ENCODE measurements around the gene HIBADH.

HIBADH gene

GRCh38 chr7:27615420-27616185 is 47.1 kb downstream of the HIBADH start:
- H3K27me3 Mint-ChIP-seq = no peaks in the 10 kb centered on the region
- DNase-seq = no peak
- no peaks in the 10 kb centered on the region for H3K4me1 Mint-ChIP-seq (ENCODE audit: low read depth in 2 of 2)
- H3K36me3 Mint-ChIP-seq (ENCODE audit: insufficient read depth) = no peaks in the 10 kb centered on the region
- H3K27ac Mint-ChIP-seq = no peak overlapping the region
- no peak for ATAC-seq (replicated peaks)
- peaks cover 2 to 4% of the 10 kb centered on the region in 2 donors for H3K9me3 Mint-ChIP-seq
- no peak overlapping the region for H3K4me3 Mint-ChIP-seq

DNA sequence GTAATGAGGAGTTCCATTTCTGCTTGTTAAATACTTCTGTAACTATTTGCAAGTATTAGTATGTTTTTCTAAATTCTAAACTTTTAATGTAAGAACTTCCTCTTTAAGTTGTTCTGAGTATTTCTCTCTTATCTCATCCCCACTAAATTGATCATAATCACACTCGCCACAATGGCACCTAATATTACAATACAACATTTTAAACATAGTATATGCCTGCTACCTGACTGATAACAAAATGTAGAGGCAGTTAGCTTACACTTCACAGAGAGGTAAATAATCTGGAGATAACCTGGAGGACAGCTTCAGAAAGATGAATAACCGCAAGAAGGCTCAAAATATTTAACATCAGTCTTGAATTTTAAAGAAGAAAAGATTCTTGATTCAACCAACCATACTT is 48.6 kb downstream of the HIBADH start:
- ATAC-seq (replicated peaks) (no peak), DNase-seq (no peak)
- no peaks in the 10 kb centered on the region for H3K27me3 Mint-ChIP-seq
- no peak overlapping the region for H3K27ac Mint-ChIP-seq
- no peaks in the 10 kb centered on the region for H3K9me3 Mint-ChIP-seq
- H3K36me3 Mint-ChIP-seq (ENCODE audit: insufficient read depth) = no peaks in the 10 kb centered on the region
- no peak overlapping the region for H3K4me3 Mint-ChIP-seq
- H3K4me1 Mint-ChIP-seq (ENCODE audit: low read depth in 2 of 2) = peaks cover 0 to 4% of the 10 kb centered on the region in 2 donors

GRCh38 chr7:27611059-27611458 is 51.6 kb downstream of the HIBADH start:
- Mint-ChIP-seq H3K27ac (no peak overlapping the region), H3K4me3 (no peak overlapping the region), H3K27me3 (no peaks in the 10 kb centered on the region), H3K36me3 (ENCODE audit: insufficient read depth) (peaks cover 3% of the 10 kb centered on the region), H3K9me3 (no peaks in the 10 kb centered on the region), H3K4me1 (ENCODE audit: low read depth in 2 of 2) (peaks cover 0 to 4% of the 10 kb centered on the region in 2 donors)
- no peak for DNase-seq
- no peak for ATAC-seq (replicated peaks)

- Mint-ChIP-seq H3K4me3 (no peak overlapping the region), H3K4me1 (ENCODE audit: low read depth in 2 of 2) (peaks cover 0 to 4% of the 10 kb centered on the region in 2 donors), H3K36me3 (ENCODE audit: insufficient read depth) (peaks cover 3% of the 10 kb centered on the region), H3K27me3 (no peaks in the 10 kb centered on the region), H3K27ac (no peak overlapping the region), H3K9me3 (no peaks in the 10 kb centered on the region)
- no peak for ATAC-seq (replicated peaks)
- no peak for DNase-seq
Observed at GRCh38 chr7:27608776-27609495, 53.7 kb downstream of the HIBADH start.

- peaks cover 3% of the 10 kb centered on the region for H3K36me3 Mint-ChIP-seq (ENCODE audit: insufficient read depth)
- H3K27ac Mint-ChIP-seq = no peak overlapping the region
- DNase-seq (no peak), ATAC-seq (replicated peaks) (no peak)
- peaks cover 0 to 4% of the 10 kb centered on the region in 2 donors for H3K4me1 Mint-ChIP-seq (ENCODE audit: low read depth in 2 of 2)
- no peaks in the 10 kb centered on the region for H3K27me3 Mint-ChIP-seq
- H3K9me3 Mint-ChIP-seq = no peaks in the 10 kb centered on the region
- H3K4me3 Mint-ChIP-seq = no peak overlapping the region
Observed at GRCh38 chr7:27607210-27607606, 55.5 kb downstream of the HIBADH start.

DNA sequence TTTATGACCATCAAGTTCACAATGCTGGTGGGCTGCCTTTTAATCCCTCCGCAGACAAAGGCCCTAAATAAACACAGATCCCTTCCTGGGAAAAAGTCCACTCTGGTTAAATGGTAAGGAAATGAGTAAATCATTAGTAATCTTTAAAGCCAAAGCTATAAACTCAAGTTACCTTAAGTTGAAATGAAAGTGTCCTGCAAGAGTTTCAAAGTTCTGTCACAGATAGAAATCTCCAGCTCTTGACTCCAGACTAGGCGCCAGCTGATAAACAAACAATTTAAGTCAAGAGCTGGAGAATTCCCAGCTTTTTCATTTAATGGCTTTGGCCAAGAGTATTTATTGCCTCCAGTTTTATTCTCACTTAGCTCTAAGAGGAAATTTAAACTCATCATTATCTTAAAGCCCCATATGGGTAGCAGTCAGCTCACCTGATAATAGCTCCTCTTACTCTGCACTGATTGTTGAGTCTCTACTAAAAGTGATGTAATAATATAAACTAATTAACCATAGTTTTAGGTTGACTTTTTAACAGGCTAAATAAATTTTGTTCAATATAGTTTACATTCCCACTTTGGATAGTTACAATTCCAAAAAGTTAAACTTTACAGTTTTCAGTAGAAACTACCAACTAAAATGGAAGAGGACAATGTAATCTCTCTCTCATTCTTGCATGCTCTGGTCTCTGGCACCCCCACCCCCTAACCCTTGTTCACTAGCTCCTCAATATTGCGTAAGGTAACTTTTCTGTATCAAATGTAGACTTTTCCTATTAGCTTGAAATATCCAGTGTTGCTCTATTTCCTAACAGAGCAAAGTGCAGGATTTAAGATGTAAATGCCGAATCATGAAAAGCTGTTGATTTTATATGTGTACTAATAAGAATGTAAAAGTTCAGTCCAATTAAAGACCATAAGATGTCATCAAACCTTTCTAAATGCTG is 56.1 kb downstream of the HIBADH start:
- Mint-ChIP-seq H3K27ac (no peak overlapping the region), H3K9me3 (no peaks in the 10 kb centered on the region), H3K27me3 (no peaks in the 10 kb centered on the region), H3K4me3 (no peak overlapping the region), H3K36me3 (ENCODE audit: insufficient read depth) (peaks cover 3% of the 10 kb centered on the region), H3K4me1 (ENCODE audit: low read depth in 2 of 2) (peaks cover 0 to 4% of the 10 kb centered on the region in 2 donors)
- DNase-seq = no peak
- ATAC-seq (replicated peaks) = no peak

- Mint-ChIP-seq H3K4me3 (no peak overlapping the region), H3K4me1 (ENCODE audit: low read depth in 2 of 2) (peaks cover 0 to 4% of the 10 kb centered on the region in 2 donors), H3K9me3 (no peaks in the 10 kb centered on the region), H3K36me3 (ENCODE audit: insufficient read depth) (peaks cover 3% of the 10 kb centered on the region), H3K27ac (no peak overlapping the region), H3K27me3 (no peaks in the 10 kb centered on the region)
- no peak for ATAC-seq (replicated peaks)
- no peak for DNase-seq
Observed at GRCh38 chr7:27605689-27606269, 56.9 kb downstream of the HIBADH start.

- Mint-ChIP-seq H3K9me3 (no peaks in the 10 kb centered on the region), H3K4me3 (no peak overlapping the region), H3K36me3 (ENCODE audit: insufficient read depth) (peaks cover 3% of the 10 kb centered on the region)
Observed at GRCh38 chr7:27605283-27605682, 57.4 kb downstream of the HIBADH start.

DNA sequence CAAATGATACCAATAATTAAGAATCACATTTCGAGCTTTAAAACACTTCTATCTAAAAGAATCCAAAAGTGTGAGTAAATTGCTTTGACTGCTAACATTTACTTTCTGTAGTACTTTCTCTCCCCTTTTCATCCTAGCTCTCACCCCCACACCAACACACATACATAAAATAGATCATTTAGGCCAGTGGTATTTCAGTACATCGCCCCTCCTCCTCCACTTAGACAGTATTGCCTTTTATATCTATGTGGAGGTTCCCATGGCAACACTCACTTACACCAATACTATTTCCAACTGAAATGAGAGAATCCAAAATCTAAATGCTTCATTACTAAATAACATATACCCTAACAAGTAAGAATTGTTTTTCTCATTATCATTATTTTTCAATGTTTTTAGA is 58.9 kb downstream of the HIBADH start:
- Mint-ChIP-seq H3K4me3 (no peak overlapping the region), H3K27ac (no peak overlapping the region), H3K4me1 (ENCODE audit: low read depth in 2 of 2) (no peaks in the 10 kb centered on the region), H3K9me3 (no peaks in the 10 kb centered on the region), H3K27me3 (no peaks in the 10 kb centered on the region), H3K36me3 (ENCODE audit: insufficient read depth) (peaks cover 3% of the 10 kb centered on the region)
- ATAC-seq (replicated peaks) (no peak), DNase-seq (no peak)

More at GRCh38 chr7:27605283-27605682, 57.4 kb downstream of the HIBADH start:
- ATAC-seq (replicated peaks) (no peak), DNase-seq (no peak)
- Mint-ChIP-seq H3K4me1 (ENCODE audit: low read depth in 2 of 2) (peaks cover 0 to 1% of the 10 kb centered on the region in 2 donors), H3K27ac (no peak overlapping the region), H3K27me3 (no peaks in the 10 kb centered on the region)

GRCh38 chr7:27602766-27603165 is 59.9 kb downstream of the HIBADH start:
- Mint-ChIP-seq H3K4me3 (no peak overlapping the region), H3K36me3 (ENCODE audit: insufficient read depth) (peaks cover 3% of the 10 kb centered on the region), H3K27me3 (no peaks in the 10 kb centered on the region), H3K4me1 (ENCODE audit: low read depth in 2 of 2) (peaks cover 0 to 1% of the 10 kb centered on the region in 2 donors), H3K27ac (no peak overlapping the region), H3K9me3 (no peaks in the 10 kb centered on the region)
- ATAC-seq (replicated peaks) = no peak
- DNase-seq = no peak

GRCh38 chr7:27601217-27601616 is 61.5 kb downstream of the HIBADH start:
- Mint-ChIP-seq H3K36me3 (ENCODE audit: insufficient read depth) (no peaks in the 10 kb centered on the region), H3K4me1 (ENCODE audit: low read depth in 2 of 2) (peaks cover 0 to 1% of the 10 kb centered on the region in 2 donors), H3K4me3 (no peak overlapping the region), H3K27ac (no peak overlapping the region), H3K27me3 (no peaks in the 10 kb centered on the region), H3K9me3 (no peaks in the 10 kb centered on the region)
- DNase-seq = no peak
- ATAC-seq (replicated peaks) = no peak

- Mint-ChIP-seq H3K27ac (peak overlapping the region in 1 of 2 donors; percentile 69), H3K4me1 (ENCODE audit: low read depth in 2 of 2) (peaks cover 0 to 1% of the 10 kb centered on the region in 2 donors), H3K27me3 (no peaks in the 10 kb centered on the region), H3K36me3 (ENCODE audit: insufficient read depth) (no peaks in the 10 kb centered on the region), H3K9me3 (no peaks in the 10 kb centered on the region), H3K4me3 (no peak overlapping the region)
- ATAC-seq (replicated peaks) (no peak), DNase-seq (no peak)
Observed at GRCh38 chr7:27600247-27600646, 62.4 kb downstream of the HIBADH start.

DNA sequence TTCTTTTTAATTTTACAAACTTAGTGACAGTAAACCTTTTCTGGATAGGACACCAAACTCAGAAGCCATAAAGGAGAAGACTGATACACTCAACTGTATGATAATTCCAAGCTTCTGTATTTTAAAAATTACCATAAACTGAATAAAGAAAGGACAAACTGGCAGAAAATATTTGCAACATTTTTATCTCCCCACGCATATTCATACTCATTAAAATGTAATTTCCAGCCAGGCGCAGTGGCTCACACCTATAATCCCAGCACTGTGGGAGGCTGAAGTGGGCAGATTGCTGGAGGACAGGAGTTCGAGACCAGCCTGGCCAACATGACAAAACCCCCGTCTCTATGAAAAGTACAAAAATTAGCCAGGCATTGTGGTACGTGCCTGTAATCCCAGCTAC is 67.7 kb downstream of the HIBADH start:
- Mint-ChIP-seq H3K4me3 (no peak overlapping the region), H3K27me3 (no peaks in the 10 kb centered on the region), H3K36me3 (ENCODE audit: insufficient read depth) (peaks cover 6% of the 10 kb centered on the region), H3K27ac (no peak overlapping the region), H3K9me3 (no peaks in the 10 kb centered on the region), H3K4me1 (ENCODE audit: low read depth in 2 of 2) (peaks cover 0 to 1% of the 10 kb centered on the region in 2 donors)
- DNase-seq = no peak
- no peak for ATAC-seq (replicated peaks)
